Peyer's patch (tissue), 4 donors: ENCODE data around the gene CFD. TPM values are rescaled to one million over a fixed set of nuclear protein-coding genes. Genes with fewer than 3 reads are reported as not detected.
A peak's percentile ranks its signal among the peaks of the same experiment; 100 is the strongest.
"Not testable (repeated sequence)": the region's sequence is repeated elsewhere in the genome, so short reads cannot be mapped to it uniquely, and the experiment has no call there.

ENCODE experiments used
- DNase-seq, 3 donors: peaks; one replicate each; pipeline ENCODE4 v3.0.0-alpha.2; 2017 to 2019
- H3K27ac ChIP-seq, 4 donors: fragments of 200-600 bp; sonication (generic); one replicate each; pipeline ENCODE4 v1.5.1; 2016 to 2019
- H3K27me3 ChIP-seq, 2 donors: fragments of 200-600 bp; sonication (generic); one replicate each; pipeline ENCODE4 v1.5.1; 2019
- H3K36me3 ChIP-seq, 3 donors: fragments of 200-600 bp; sonication (generic); one replicate each; pipeline ENCODE4 v1.5.1; 2016 to 2019
- H3K4me1 ChIP-seq, 4 donors: fragments of 200-600 bp; sonication (generic); one replicate each; pipeline ENCODE4 v1.5.1; 2016 to 2019
- H3K4me3 ChIP-seq, 4 donors: fragments of 200-600 bp; sonication (generic); 1 replicate in 3 of 4; 2 replicates in 1 of 4; pipeline ENCODE4 v1.5.1; 2016 to 2019; ENCODE audit warnings: mild to moderate bottlenecking in 1 of 4
- H3K9me3 ChIP-seq, 4 donors: fragments of 200-600 bp; sonication (generic); one replicate each; pipeline ENCODE4 v1.5.1; 2016 to 2019; ENCODE audit warnings: mild to moderate bottlenecking in 1 of 4
- CTCF ChIP-seq, 6 experiments: fragments of 450-650 bp in 4 of 6; fragments of 200-600 bp in 2 of 6; sonication (generic) in 1 of 6; IDR thresholded peaks; one replicate each; pipeline ENCODE4 v1.5.1; 2017 to 2019; ENCODE audit warnings: antibody characterized with exemption in 6 of 6, mild to moderate bottlenecking in 3 of 6, moderate library complexity in 1 of 6
- POLR2A ChIP-seq, 2 donors: fragments of 450-650 bp; IDR thresholded peaks; one replicate each; pipeline ENCODE4 v1.5.1; 2017; ENCODE audit warnings: antibody characterized with exemption in 2 of 2, mild to moderate bottlenecking in 2 of 2, moderate library complexity in 2 of 2
- total RNA-seq, 4 donors: library from RNA; depleted of rRNA; stranded (reverse); fragments of >200 nt; gene quantifications; one replicate each; pipeline ENCODE4 v1.1.0, GENCODE V29; 2016

CFD gene
- total RNA-seq, 4 donors from 2014 or later = 140 to 403 (median 303) TPM

- H3K27me3 ChIP-seq = no peaks in the 10 kb centered on the region
- TF ChIP-seq CTCF (IDR thresholded peaks at IDR 0.05) = no peak
- DNase-seq = no peak
- peaks cover 0 to 73% (median 0%) of the 10 kb centered on the region in 3 donors for H3K36me3 ChIP-seq
- peaks cover 0 to 12% (median 5%) of the 10 kb centered on the region in 4 donors for H3K4me1 ChIP-seq
- H3K27ac ChIP-seq = no peak overlapping the region
- no peak overlapping the region for H3K4me3 ChIP-seq
- H3K9me3 ChIP-seq = no peaks in the 10 kb centered on the region
These were observed 28.1 kb downstream of the CFD start for GRCh38 chr19:887599-887998.

GRCh38 chr19:888581-889385 is 29.3 kb downstream of the CFD start:
- Histone ChIP-seq H3K9me3 (no peaks in the 10 kb centered on the region), H3K4me3 (no peak overlapping the region), H3K4me1 (peaks cover 0 to 12% (median 5%) of the 10 kb centered on the region in 4 donors), H3K27ac (no peak overlapping the region), H3K36me3 (peaks cover 0 to 62% (median 0%) of the 10 kb centered on the region in 3 donors), H3K27me3 (no peaks in the 10 kb centered on the region)
- no peak for DNase-seq
- TF ChIP-seq CTCF (IDR thresholded peaks at IDR 0.05) (no peak), POLR2A (IDR thresholded peaks at IDR 0.05) (no peak)

- Histone ChIP-seq H3K27me3 (no peaks in the 10 kb centered on the region), H3K4me1 (peaks cover 0 to 12% (median 5%) of the 10 kb centered on the region in 4 donors), H3K27ac (no peak overlapping the region), H3K9me3 (no peaks in the 10 kb centered on the region), H3K4me3 (no peak overlapping the region), H3K36me3 (peaks cover 0 to 54% (median 0%) of the 10 kb centered on the region in 3 donors)
- DNase-seq = no peak
- no peak for TF ChIP-seq POLR2A (IDR thresholded peaks at IDR 0.05)
- TF ChIP-seq CTCF (IDR thresholded peaks at IDR 0.05) = no peak
These were observed 30.3 kb downstream of the CFD start for GRCh38 chr19:889662-890295.

- TF ChIP-seq POLR2A (IDR thresholded peaks at IDR 0.05) (no peak), CTCF (IDR thresholded peaks at IDR 0.05) (no peak)
- no peak overlapping the region for H3K4me3 ChIP-seq
- H3K4me1 ChIP-seq = peaks cover 0 to 12% (median 5%) of the 10 kb centered on the region in 4 donors
- H3K9me3 ChIP-seq = no peaks in the 10 kb centered on the region
- peaks cover 0 to 44% (median 0%) of the 10 kb centered on the region in 3 donors for H3K36me3 ChIP-seq
- H3K27me3 ChIP-seq = no peaks in the 10 kb centered on the region
- peak overlapping the region in 2 of 4 donors; percentile 26 to 35 for H3K27ac ChIP-seq
- DNase-seq = no peak
These were observed 31.4 kb downstream of the CFD start for GRCh38 chr19:890831-891230.

- not testable (repeated sequence) for H3K27me3 ChIP-seq, H3K9me3 ChIP-seq
- DNase-seq = peak in 2 of 3 donors; percentile 84 to 89
- H3K36me3 ChIP-seq = peaks cover 0 to 39% (median 0%) of the 10 kb centered on the region in 3 donors
- H3K4me3 ChIP-seq = peak overlapping the region; percentile 63 to 98 (median 89)
- peak in 1 of 2 donors; percentile 14 for TF ChIP-seq POLR2A (IDR thresholded peaks at IDR 0.05)
- peak overlapping the region; percentile 83 to 99 (median 94) for H3K27ac ChIP-seq
- H3K4me1 ChIP-seq = peaks cover 0 to 12% (median 5%) of the 10 kb centered on the region in 4 donors
These were observed 32.1 kb downstream of the CFD start for GRCh38 chr19:891421-892200.
